Skin of body (tissue), 2 donors: ENCODE measurements around the gene KDM6B. TPM values are rescaled to one million over a fixed set of nuclear protein-coding genes. Genes with fewer than 3 reads are reported as not detected.

Experiments
- DNase-seq: peaks from one replicate; lab custom pipeline; 2025; lab: John Stamatoyannopoulos, UW
- total RNA-seq: library from RNA; depleted of rRNA; stranded (reverse); fragments of >200 nt; gene quantifications from one replicate; pipeline ENCODE4 v1.2.3, GENCODE V29; 2014

Gene KDM6B
- total RNA-seq, 1 donor from 2014 or later, result 30.6 TPM

DNA sequence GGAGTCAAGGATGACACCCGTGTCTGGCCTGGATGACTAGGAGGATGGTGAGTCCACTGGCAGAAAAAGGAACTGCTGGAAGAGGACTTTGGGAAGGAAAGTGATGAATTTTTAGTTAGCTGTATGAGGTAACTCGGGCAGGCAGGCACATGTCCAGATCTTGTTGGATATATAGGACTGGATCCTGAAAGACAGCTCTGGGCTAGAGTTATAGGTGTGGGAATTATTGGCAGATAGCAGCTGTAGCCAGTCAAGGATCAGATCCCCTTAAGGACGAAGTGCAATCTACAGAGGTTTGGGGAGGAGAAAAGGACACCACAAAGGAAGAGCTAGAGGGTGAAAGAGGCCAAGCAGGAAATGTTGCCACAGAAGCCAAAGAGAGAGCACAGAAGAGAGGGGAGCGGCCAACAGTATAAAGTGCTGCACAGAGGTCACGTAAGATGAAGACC, 33.9 kb downstream of the KDM6B start:
- DNase-seq, result no peak

- DNase-seq, result no peak
Observed at GRCh38 chr17:7873051-7873450, 39.0 kb downstream of the KDM6B start.

- DNase-seq, result no peak
Observed at GRCh38 chr17:7875804-7876370, 41.9 kb downstream of the KDM6B start.

- no peak for DNase-seq
Observed at GRCh38 chr17:7878234-7878633, 44.2 kb downstream of the KDM6B start.

GRCh38 chr17:7880076-7880868, 46.3 kb downstream of the KDM6B start:
- no peak for DNase-seq

- DNase-seq, result no peak
Observed at GRCh38 chr17:7881276-7882054, 47.4 kb downstream of the KDM6B start.

DNA sequence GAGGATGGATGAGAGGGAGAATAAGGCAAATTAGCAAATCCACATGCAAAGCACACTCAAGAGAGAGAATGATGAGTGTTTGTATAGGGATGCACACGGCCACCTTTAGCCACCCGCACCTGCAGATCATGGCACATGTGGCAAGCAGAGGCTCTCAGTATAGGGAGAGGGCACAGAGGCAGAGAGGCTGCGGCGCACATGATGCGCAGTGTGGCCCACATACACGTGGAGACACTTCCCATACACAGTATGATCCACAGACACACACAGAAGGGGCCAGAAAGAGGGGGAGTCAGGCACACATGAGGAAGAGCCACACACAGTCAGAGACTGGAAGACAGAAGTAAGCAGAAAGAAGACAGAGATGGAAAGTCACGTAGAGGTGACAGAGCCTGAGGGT, 48.1 kb downstream of the KDM6B start:
- no peak for DNase-seq

- DNase-seq, result no peak
Observed at GRCh38 chr17:7882629-7883028, 48.6 kb downstream of the KDM6B start.

Other genes with a start within 250 kb of the KDM6B start
- 7.8 TPM for gene SOX15, start 244.1 kb upstream of the KDM6B start, total RNA-seq
- 25.5 TPM for gene FXR2, start 219.3 kb upstream of the KDM6B start, total RNA-seq
- gene SAT2, start 206.4 kb upstream of the KDM6B start, total RNA-seq, result 33.8 TPM
- gene SHBG, start 204.1 kb upstream of the KDM6B start, total RNA-seq, result 0.49 TPM
- gene ATP1B2, start 183.3 kb upstream of the KDM6B start, total RNA-seq, result 2.9 TPM
- 30.2 TPM for gene TP53, start 146.7 kb upstream of the KDM6B start, total RNA-seq
- gene WRAP53, start 145.7 kb upstream of the KDM6B start, total RNA-seq, result 3.2 TPM
- gene EFNB3, start 129.0 kb upstream of the KDM6B start, total RNA-seq, result 3.9 TPM
- 0.10 TPM for gene DNAH2, start 116.5 kb upstream of the KDM6B start, total RNA-seq
- 3.6 TPM for gene TMEM88, start 20.8 kb downstream of the KDM6B start, total RNA-seq
- 39.9 TPM for gene NAA38, start 23.3 kb downstream of the KDM6B start, total RNA-seq
- gene CYB5D1, start 23.8 kb downstream of the KDM6B start, total RNA-seq, result 7.7 TPM
- 111 TPM for gene CHD3, start 54.6 kb downstream of the KDM6B start, total RNA-seq
- 9.3 TPM for gene RNF227, start 82.1 kb downstream of the KDM6B start, total RNA-seq
- 2.2 TPM for gene KCNAB3, start 95.6 kb downstream of the KDM6B start, total RNA-seq
- gene TRAPPC1, start 97.7 kb downstream of the KDM6B start, total RNA-seq, result 26.0 TPM
- 25.4 TPM for gene CNTROB, start 98.0 kb downstream of the KDM6B start, total RNA-seq
- 0.39 TPM for gene GUCY2D, start 168.4 kb downstream of the KDM6B start, total RNA-seq
- 0.89 TPM for gene ALOX15B, start 204.8 kb downstream of the KDM6B start, total RNA-seq